MM.1S (cell line): ENCODE measurements around the gene XPNPEP1.

Experiments used
- DNase-seq: peaks from one replicate; pipeline ENCODE4 v3.0.0-alpha.2; 2015
- H2AFZ ChIP-seq: fragments of 300-600 bp; sonication (generic); 2 replicates; pipeline ENCODE4 v1.6.0; 2016; ENCODE audit warnings: antibody characterized with exemption, low read length
- H3F3A ChIP-seq: fragments of 300-600 bp; sonication (generic); 2 replicates; pipeline ENCODE4 v1.6.1; 2016; ENCODE audit warnings: mild to moderate bottlenecking, antibody characterized with exemption, low read length, moderate library complexity, mixed read lengths; ENCODE audit not compliant: insufficient read depth
- H3K27ac ChIP-seq: fragments of 300-600 bp; sonication (generic); 2 replicates; pipeline ENCODE4 v1.5.1; 2016; ENCODE audit warnings: mild to moderate bottlenecking, low read length
- H3K27me3 ChIP-seq: fragments of 300-600 bp; sonication (generic); replicated peaks from 2 replicates; pipeline ENCODE4 v1.6.0; 2016; ENCODE audit warnings: low read length; ENCODE audit not compliant: insufficient read depth
- H3K36me3 ChIP-seq: fragments of 300-600 bp; sonication (generic); replicated peaks from 2 replicates; pipeline ENCODE4 v1.6.1; 2016; ENCODE audit warnings: mild to moderate bottlenecking, low read length, mixed read lengths; ENCODE audit not compliant: insufficient read depth
- H3K4me1 ChIP-seq: fragments of 300-600 bp; sonication (generic); 2 replicates; pipeline ENCODE4 v1.6.1; 2016; ENCODE audit warnings: low read length, mixed read lengths
- H3K4me2 ChIP-seq: fragments of 300-600 bp; sonication (generic); 2 replicates; pipeline ENCODE4 v1.6.0; 2016; ENCODE audit warnings: low read depth, low read length
- H3K4me3 ChIP-seq: fragments of 300-600 bp; sonication (generic); 2 replicates; pipeline ENCODE4 v1.5.1; 2016; ENCODE audit warnings: low read length, mixed read lengths
- H3K79me2 ChIP-seq: fragments of 300-600 bp; sonication (generic); 2 replicates; pipeline ENCODE4 v1.6.1; 2016; ENCODE audit warnings: mixed run types, low read length, mixed read lengths
- H3K9ac ChIP-seq: fragments of 300-600 bp; sonication (generic); 2 replicates; pipeline ENCODE4 v1.6.1; 2016; ENCODE audit warnings: low read length, mixed read lengths
- H3K9me2 ChIP-seq: fragments of 300-600 bp; sonication (generic); replicated peaks from 2 replicates; pipeline ENCODE4 v1.6.1; 2016; ENCODE audit warnings: mild to moderate bottlenecking, low read length, mixed read lengths; ENCODE audit not compliant: insufficient read depth
- H3K9me3 ChIP-seq: fragments of 300-600 bp; sonication (generic); replicated peaks from 2 replicates; pipeline ENCODE4 v1.6.1; 2016; ENCODE audit warnings: mild to moderate bottlenecking, low read length, mixed read lengths; ENCODE audit not compliant: insufficient read depth
- H4K20me1 ChIP-seq: fragments of 300-600 bp; sonication (generic); 2 replicates; pipeline ENCODE4 v1.6.1; 2016; ENCODE audit warnings: mild to moderate bottlenecking, low read length, moderate library complexity, mixed read lengths; ENCODE audit not compliant: insufficient read depth
- EZH2 ChIP-seq: fragments of 300-600 bp; sonication (generic); optimal IDR thresholded peaks from 2 replicates; pipeline ENCODE3; 2017; ENCODE audit warnings: low read depth, mild to moderate bottlenecking, antibody characterized with exemption, low read length, mixed read lengths
- EZH2phosphoT487 ChIP-seq: fragments of 300-600 bp; sonication (generic); IDR thresholded peaks from 2 replicates; pipeline ENCODE4 v1.6.1; 2018; ENCODE audit warnings: antibody characterized with exemption, low read length
- TF ChIP-seq, protein P1 (sequence below): fragments of 300-600 bp; sonication (generic); IDR thresholded peaks from 2 replicates; pipeline ENCODE4 v1.5.1; 2016; ENCODE audit warnings: antibody characterized with exemption, low read length, mixed read lengths

Gene XPNPEP1

DNA sequence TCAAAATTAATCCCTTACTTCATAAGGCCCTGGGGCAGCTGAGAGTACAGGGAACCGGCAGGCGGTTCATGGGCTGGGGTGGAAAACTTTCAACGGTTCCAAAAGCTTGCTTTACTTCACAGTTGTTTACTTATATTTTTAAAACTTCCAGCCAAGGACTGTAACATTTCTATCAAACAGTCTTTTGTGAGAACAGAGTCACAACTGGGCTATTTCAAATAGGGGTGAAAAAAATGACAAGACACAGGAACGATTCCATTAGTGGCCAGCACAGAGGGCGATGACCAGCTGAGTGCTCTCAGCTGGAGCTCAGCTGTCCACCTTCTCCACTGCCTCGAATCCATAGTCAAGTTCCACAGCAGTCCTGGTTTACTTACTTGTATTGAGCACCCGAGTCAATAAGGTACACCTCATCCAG lies 48.2 kb downstream of the XPNPEP1 start:
- Histone ChIP-seq H3K79me2 (no peaks in the 10 kb centered on the region), H2AFZ (no peak overlapping the region), H3K9me3 (no peaks in the 10 kb centered on the region), H4K20me1 (no peaks in the 10 kb centered on the region), H3K36me3 (no peaks in the 10 kb centered on the region; the same call in 1 of the 2 replicates), H3K4me3 (no peak overlapping the region), H3K27me3 (no peaks in the 10 kb centered on the region), H3K9ac (no peak overlapping the region), H3K9me2 (no peaks in the 10 kb centered on the region), H3K27ac (no peak overlapping the region), H3K4me2 (no peak overlapping the region), H3F3A (no peaks in the 10 kb centered on the region), H3K4me1 (no peaks in the 10 kb centered on the region)
- DNase-seq = no peak
- no peak for TF ChIP-seq EZH2phosphoT487
- no peak for TF ChIP-seq EZH2
- TF ChIP-seq, protein P1, sequence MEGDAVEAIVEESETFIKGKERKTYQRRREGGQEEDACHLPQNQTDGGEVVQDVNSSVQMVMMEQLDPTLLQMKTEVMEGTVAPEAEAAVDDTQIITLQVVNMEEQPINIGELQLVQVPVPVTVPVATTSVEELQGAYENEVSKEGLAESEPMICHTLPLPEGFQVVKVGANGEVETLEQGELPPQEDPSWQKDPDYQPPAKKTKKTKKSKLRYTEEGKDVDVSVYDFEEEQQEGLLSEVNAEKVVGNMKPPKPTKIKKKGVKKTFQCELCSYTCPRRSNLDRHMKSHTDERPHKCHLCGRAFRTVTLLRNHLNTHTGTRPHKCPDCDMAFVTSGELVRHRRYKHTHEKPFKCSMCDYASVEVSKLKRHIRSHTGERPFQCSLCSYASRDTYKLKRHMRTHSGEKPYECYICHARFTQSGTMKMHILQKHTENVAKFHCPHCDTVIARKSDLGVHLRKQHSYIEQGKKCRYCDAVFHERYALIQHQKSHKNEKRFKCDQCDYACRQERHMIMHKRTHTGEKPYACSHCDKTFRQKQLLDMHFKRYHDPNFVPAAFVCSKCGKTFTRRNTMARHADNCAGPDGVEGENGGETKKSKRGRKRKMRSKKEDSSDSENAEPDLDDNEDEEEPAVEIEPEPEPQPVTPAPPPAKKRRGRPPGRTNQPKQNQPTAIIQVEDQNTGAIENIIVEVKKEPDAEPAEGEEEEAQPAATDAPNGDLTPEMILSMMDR = no peak

DNA sequence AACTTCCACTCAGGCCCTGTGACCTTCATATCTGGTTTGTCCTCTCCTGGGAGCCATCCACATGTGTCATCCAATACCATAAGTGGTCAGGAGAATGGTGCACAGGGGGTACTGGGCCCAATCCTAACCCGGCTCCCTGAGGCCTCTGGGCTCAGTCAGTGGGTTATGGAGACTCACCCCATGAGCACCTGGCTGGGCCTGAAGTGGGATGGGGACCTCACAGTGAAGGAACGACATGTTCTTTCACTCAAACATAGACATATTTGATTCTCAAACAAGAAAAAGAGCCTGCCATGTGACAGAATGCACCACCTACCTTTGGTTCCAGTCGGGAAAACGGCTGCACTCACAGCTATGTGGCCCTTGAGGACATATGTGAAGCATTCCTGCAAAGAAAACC lies 51.8 kb downstream of the XPNPEP1 start:
- DNase-seq = no peak
- H3K9ac ChIP-seq = no peak overlapping the region
- H3K27me3 ChIP-seq = no peaks in the 10 kb centered on the region
- H3K4me2 ChIP-seq = no peak overlapping the region
- no peaks in the 10 kb centered on the region for H3K4me1 ChIP-seq
- no peaks in the 10 kb centered on the region for H3K9me2 ChIP-seq
- no peaks in the 10 kb centered on the region for H4K20me1 ChIP-seq
- H3K9me3 ChIP-seq = no peaks in the 10 kb centered on the region
- H3F3A ChIP-seq = no peaks in the 10 kb centered on the region
- H3K36me3 ChIP-seq = no peaks in the 10 kb centered on the region
- H3K4me3 ChIP-seq = no peak overlapping the region
- H3K79me2 ChIP-seq = no peaks in the 10 kb centered on the region
- TF ChIP-seq EZH2 (no peak), EZH2phosphoT487 (no peak)
- TF ChIP-seq, protein P1 = no peak
- no peak overlapping the region for H3K27ac ChIP-seq
- H2AFZ ChIP-seq = no peak overlapping the region

DNA sequence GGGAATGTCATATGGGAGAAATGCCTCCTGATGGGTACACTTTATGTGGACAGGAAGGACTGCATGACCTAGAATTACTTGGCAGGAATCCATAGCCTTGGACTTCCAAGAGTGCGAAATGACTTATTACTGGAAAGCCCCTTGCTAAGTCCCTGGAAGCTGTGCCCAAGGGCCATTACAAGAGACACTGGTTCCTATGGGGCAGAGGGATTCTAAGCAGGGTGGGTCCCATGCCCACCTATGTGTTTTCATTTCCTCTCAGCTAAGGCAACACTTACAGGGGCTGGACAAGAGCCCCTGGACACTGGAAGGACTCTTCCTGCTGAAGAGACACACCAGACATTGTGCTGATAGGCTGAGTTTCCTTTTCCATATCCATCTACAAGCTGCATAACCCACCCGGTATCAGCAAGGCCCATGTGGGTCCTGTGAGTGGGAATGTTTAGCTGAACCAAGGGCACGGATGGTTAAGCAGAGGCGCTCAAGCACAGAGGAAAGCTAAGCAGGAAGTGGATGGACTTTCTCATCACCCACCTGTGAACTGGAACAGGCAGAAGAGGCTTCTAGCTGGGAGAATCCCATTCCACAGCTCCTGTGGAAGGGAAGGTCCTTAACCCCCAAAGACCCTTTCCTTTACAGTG lies 56.2 kb downstream of the XPNPEP1 start:
- DNase-seq = no peak
- no peak overlapping the region for H3K9ac ChIP-seq
- no peaks in the 10 kb centered on the region for H4K20me1 ChIP-seq
- no peaks in the 10 kb centered on the region; the same call in 1 of the 2 replicates for H3K36me3 ChIP-seq
- H3K4me3 ChIP-seq = no peak overlapping the region
- H3K9me3 ChIP-seq = no peaks in the 10 kb centered on the region
- no peaks in the 10 kb centered on the region for H3K79me2 ChIP-seq
- H3K9me2 ChIP-seq = no peaks in the 10 kb centered on the region
- H3F3A ChIP-seq = no peaks in the 10 kb centered on the region
- no peak overlapping the region for H2AFZ ChIP-seq
- TF ChIP-seq, protein P1 = no peak
- no peak for TF ChIP-seq EZH2phosphoT487
- no peak for TF ChIP-seq EZH2
- no peaks in the 10 kb centered on the region for H3K27me3 ChIP-seq
- no peak overlapping the region for H3K4me2 ChIP-seq
- no peak overlapping the region for H3K27ac ChIP-seq
- H3K4me1 ChIP-seq = no peaks in the 10 kb centered on the region
